Uterus (tissue), 4 donors: ENCODE data around the gene GALNT7. TPM values are rescaled to one million over a fixed set of nuclear protein-coding genes. Genes with fewer than 3 reads are reported as not detected.

Source experiments
- DNase-seq, 2 donors: peaks; one replicate each; pipeline ENCODE4 v3.0.0-alpha.2; 2019 to 2020
- H3K27ac ChIP-seq, 2 donors: fragments of 200-600 bp; sonication (generic); 1 replicate in 1 of 2; 2 replicates in 1 of 2; pipeline ENCODE4 v1.5.1; 2016 to 2018
- H3K27me3 ChIP-seq, 2 donors: fragments of 200-600 bp; sonication (generic); one replicate each; pipeline ENCODE4 v1.5.1; 2018 to 2019; ENCODE audit warnings: control low read depth in 1 of 2
- H3K36me3 ChIP-seq, 2 donors: fragments of 200-600 bp; sonication (generic); one replicate each; pipeline ENCODE4 v1.5.1; 2019; ENCODE audit warnings: control low read depth in 1 of 2
- H3K4me1 ChIP-seq, 2 donors: fragments of 200-600 bp; sonication (generic); one replicate each; pipeline ENCODE4 v1.5.1; 2018 to 2019; ENCODE audit warnings: control low read depth in 1 of 2
- H3K4me3 ChIP-seq, 2 donors: fragments of 200-600 bp; sonication (generic); 1 replicate in 1 of 2; 2 replicates in 1 of 2; pipeline ENCODE4 v1.5.1; 2018 to 2019; ENCODE audit warnings: mild to moderate bottlenecking in 1 of 2
- H3K9me3 ChIP-seq, 2 donors: fragments of 200-600 bp; sonication (generic); one replicate each; pipeline ENCODE4 v1.5.1; 2019; ENCODE audit warnings: control low read depth in 1 of 2
- CTCF ChIP-seq, 4 experiments: fragments of 200-600 bp in 2 of 4; fragments of 450-650 bp in 2 of 4; sonication (generic) in 2 of 4; IDR thresholded peaks; one replicate each; pipeline ENCODE4 v1.5.1; 2016 to 2019; ENCODE audit warnings: antibody characterized with exemption in 4 of 4, mild to moderate bottlenecking in 2 of 4, moderate library complexity in 1 of 4
- POLR2A ChIP-seq, 2 donors: fragments of 450-650 bp; IDR thresholded peaks; one replicate each; pipeline ENCODE4 v1.6.1; 2016; ENCODE audit warnings: antibody characterized with exemption in 2 of 2, mild to moderate bottlenecking in 1 of 2, moderate library complexity in 1 of 2
- intact Hi-C: fragments of 100-400 bp; cut with DNase I; formaldehyde crosslinking; loops from one replicate; pipeline ENCODE4 v1.15.1; 2023; ENCODE audit warnings: low total_unique reads
- total RNA-seq, 4 donors: library from RNA; depleted of rRNA in 3 of 4; stranded (reverse); fragments of >200 nt in 3 of 4; gene quantifications; one replicate each; pipeline versions ENCODE4 v1.1.0 to v1.2.4, GENCODE V29; 2014 to 2023
- donor health status: DM: yes; HTN: yes; CAD: no.

The GALNT7 gene
- total RNA-seq, 4 donors from 2014 or later: 7.7 to 48.2 (median 19.2) TPM

GRCh38 chr4:173192375-173193162 is 24.0 kb downstream of the GALNT7 start:
- no peaks in the 10 kb centered on the region for H3K9me3 ChIP-seq
- no peak overlapping the region for H3K4me3 ChIP-seq
- H3K27ac ChIP-seq: no peak overlapping the region
- H3K36me3 ChIP-seq: no peaks in the 10 kb centered on the region
- H3K4me1 ChIP-seq: no peaks in the 10 kb centered on the region
- TF ChIP-seq CTCF (IDR thresholded peaks at IDR 0.05) (no peak), POLR2A (IDR thresholded peaks at IDR 0.05) (no peak)
- intact Hi-C loops: no loop called here
- no peak for DNase-seq
- H3K27me3 ChIP-seq: no peaks in the 10 kb centered on the region

GRCh38 chr4:173194157-173194556 is 25.5 kb downstream of the GALNT7 start:
- no peak for TF ChIP-seq POLR2A (IDR thresholded peaks at IDR 0.05)
- no peak for TF ChIP-seq CTCF (IDR thresholded peaks at IDR 0.05)
- Histone ChIP-seq H3K9me3 (no peaks in the 10 kb centered on the region), H3K4me1 (no peaks in the 10 kb centered on the region), H3K27ac (no peak overlapping the region), H3K36me3 (no peaks in the 10 kb centered on the region), H3K4me3 (no peak overlapping the region), H3K27me3 (no peaks in the 10 kb centered on the region)
- intact Hi-C loops: no loop called here
- DNase-seq: no peak

DNA sequence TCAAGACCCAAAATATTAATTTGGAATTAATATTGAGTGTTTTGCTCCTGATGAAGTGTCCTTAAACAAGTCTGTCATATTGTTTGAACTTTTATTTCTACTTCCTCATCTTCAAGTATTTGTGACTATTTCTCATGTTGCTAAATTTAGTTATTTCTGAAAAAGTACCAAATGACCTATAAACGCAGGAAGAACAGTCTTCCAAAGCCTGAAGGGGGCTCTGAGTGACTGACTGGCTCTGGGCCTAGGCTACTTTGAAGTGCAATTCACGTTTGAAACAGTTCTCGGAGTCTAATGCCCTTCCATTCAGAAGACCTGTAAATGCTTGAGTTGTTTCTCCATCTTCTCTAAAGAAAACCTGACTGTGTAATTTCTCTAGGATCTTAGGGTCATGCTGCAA is 26.5 kb downstream of the GALNT7 start:
- Histone ChIP-seq H3K9me3 (no peaks in the 10 kb centered on the region), H3K4me1 (no peaks in the 10 kb centered on the region), H3K36me3 (no peaks in the 10 kb centered on the region), H3K4me3 (no peak overlapping the region), H3K27ac (no peak overlapping the region), H3K27me3 (no peaks in the 10 kb centered on the region)
- TF ChIP-seq CTCF (IDR thresholded peaks at IDR 0.05) (no peak), POLR2A (IDR thresholded peaks at IDR 0.05) (no peak)
- no peak for DNase-seq
- intact Hi-C loops: no loop called here

- H3K4me3 ChIP-seq: no peak overlapping the region
- TF ChIP-seq CTCF (IDR thresholded peaks at IDR 0.05) (no peak), POLR2A (IDR thresholded peaks at IDR 0.05) (no peak)
- no peaks in the 10 kb centered on the region for H3K9me3 ChIP-seq
- H3K36me3 ChIP-seq: no peaks in the 10 kb centered on the region
- intact Hi-C loops: no loop called here
- no peaks in the 10 kb centered on the region for H3K27me3 ChIP-seq
- peaks cover 0 to 3% of the 10 kb centered on the region in 2 donors for H3K4me1 ChIP-seq
- DNase-seq: no peak
- no peak overlapping the region for H3K27ac ChIP-seq
Measured at GRCh38 chr4:173199553-173199952, 30.9 kb downstream of the GALNT7 start.

DNA sequence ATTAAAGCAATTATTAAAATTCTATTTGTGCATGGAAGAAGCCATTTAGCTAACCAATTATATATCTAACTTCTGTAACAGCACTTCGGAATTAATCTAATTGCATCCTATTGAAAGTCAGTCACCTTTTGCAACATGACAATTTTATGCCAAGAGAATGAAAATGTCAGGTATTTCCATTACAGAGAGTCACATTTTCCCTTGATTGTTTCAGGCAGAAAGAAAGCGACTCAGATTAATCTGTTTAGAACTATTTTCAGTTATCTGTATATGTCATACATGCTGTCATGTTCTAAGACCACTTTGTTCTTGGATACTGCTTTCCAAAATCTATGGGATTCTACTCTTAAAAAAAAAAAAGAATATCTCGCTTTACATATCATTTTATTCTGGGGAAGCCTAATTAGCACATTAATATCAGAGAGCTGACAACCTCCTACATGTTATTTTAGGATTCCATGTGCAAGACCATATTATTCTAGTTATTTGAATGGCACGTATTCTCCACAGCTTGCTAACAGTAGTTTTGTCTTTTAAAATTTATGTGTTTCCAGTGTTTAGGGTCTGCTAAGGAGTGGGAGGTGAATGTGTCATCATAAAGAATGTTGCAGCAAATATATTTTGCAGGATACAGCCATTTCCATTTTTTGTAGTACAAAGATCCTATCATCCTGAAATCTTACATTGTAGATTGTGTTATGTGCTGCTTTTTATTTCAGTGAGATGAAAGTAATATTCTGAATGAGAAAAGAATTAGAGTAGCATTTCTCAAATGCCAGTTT is 31.7 kb downstream of the GALNT7 start:
- no peak overlapping the region for H3K4me3 ChIP-seq
- peaks cover 0 to 3% of the 10 kb centered on the region in 2 donors for H3K4me1 ChIP-seq
- no peak overlapping the region for H3K27ac ChIP-seq
- DNase-seq: no peak
- no peaks in the 10 kb centered on the region for H3K9me3 ChIP-seq
- intact Hi-C loops: no loop called here
- no peak for TF ChIP-seq POLR2A (IDR thresholded peaks at IDR 0.05)
- TF ChIP-seq CTCF (IDR thresholded peaks at IDR 0.05): no peak
- no peaks in the 10 kb centered on the region for H3K36me3 ChIP-seq
- no peaks in the 10 kb centered on the region for H3K27me3 ChIP-seq
